ENCODE measurements around the gene PODXL. TPM values are rescaled to one million over a fixed set of nuclear protein-coding genes. Genes with fewer than 3 reads are reported as not detected.

Gene PODXL
- total and polyA plus RNA-seq, 8 donors, result 23.0 to 71.5 (median 35.9) TPM

GRCh38 chr7:131602994-131603372, 46.6 kb upstream of the PODXL start:
- Histone ChIP-seq H3K36me3 (no peaks in the 10 kb centered on the region), H3K4me1 (no peaks in the 10 kb centered on the region), H3K27ac (no peak overlapping the region), H3K27me3 (no peaks in the 10 kb centered on the region), H3K9me3 (no peaks in the 10 kb centered on the region), H3K4me3 (no peak overlapping the region)
- WGBS, 2 donors, result 62 to 64% methylated on average over 5 of the region's 5 CpGs
- DNase-seq, result no peak
- no peak for ATAC-seq
- intact Hi-C loops (cut with DNase I), result no loop called here
- no peak for FAIRE-seq
- TF ChIP-seq CTCF (IDR thresholded peaks at IDR 0.05), result no peak

GRCh38 chr7:131602304-131602993, 46.0 kb upstream of the PODXL start:
- Histone ChIP-seq H3K9me3 (no peaks in the 10 kb centered on the region), H3K4me3 (no peak overlapping the region), H3K36me3 (no peaks in the 10 kb centered on the region), H3K4me1 (no peaks in the 10 kb centered on the region), H3K27ac (no peak overlapping the region), H3K27me3 (no peaks in the 10 kb centered on the region)
- DNase-seq (no peak), FAIRE-seq (no peak), ATAC-seq (no peak)
- intact Hi-C loops (cut with DNase I), result no loop called here
- TF ChIP-seq CTCF (IDR thresholded peaks at IDR 0.05), result no peak
- WGBS, 2 donors, result 86 to 92% methylated on average over 12 of the region's 12 CpGs

- Histone ChIP-seq H3K27me3 (no peaks in the 10 kb centered on the region), H3K9me3 (no peaks in the 10 kb centered on the region), H3K4me1 (no peaks in the 10 kb centered on the region), H3K36me3 (no peaks in the 10 kb centered on the region), H3K27ac (no peak overlapping the region), H3K4me3 (no peak overlapping the region)
- WGBS, 2 donors, result 85 to 91% methylated on average over 11 of the region's 11 CpGs
- ATAC-seq (no peak), FAIRE-seq (no peak), DNase-seq (no peak)
- intact Hi-C loops (cut with DNase I), result no loop called here
- TF ChIP-seq CTCF (IDR thresholded peaks at IDR 0.05), result no peak
Measured at GRCh38 chr7:131600085-131600881, 43.9 kb upstream of the PODXL start.

GRCh38 chr7:131596785-131597184, 40.4 kb upstream of the PODXL start:
- WGBS, 2 donors, result 80 to 84% methylated on average over 6 of the region's 6 CpGs
- H3K9me3 ChIP-seq, result no peaks in the 10 kb centered on the region
- H3K4me3 ChIP-seq, result no peak overlapping the region
- no peaks in the 10 kb centered on the region for H3K36me3 ChIP-seq
- H3K4me1 ChIP-seq, result no peaks in the 10 kb centered on the region
- no peak for FAIRE-seq
- no peak overlapping the region for H3K27ac ChIP-seq
- intact Hi-C loops (cut with DNase I), result no loop called here
- H3K27me3 ChIP-seq, result no peaks in the 10 kb centered on the region
- ATAC-seq, result no peak
- no peak for DNase-seq
- TF ChIP-seq CTCF (IDR thresholded peaks at IDR 0.05), result no peak

- H3K36me3 ChIP-seq, result no peaks in the 10 kb centered on the region
- FAIRE-seq, result no peak
- TF ChIP-seq CTCF (IDR thresholded peaks at IDR 0.05), result no peak
- no peak overlapping the region for H3K27ac ChIP-seq
- WGBS, 2 donors, result 90 to 91% methylated on average over 4 of the region's 4 CpGs
- DNase-seq, result no peak
- intact Hi-C loops (cut with DNase I), result no loop called here
- H3K27me3 ChIP-seq, result no peaks in the 10 kb centered on the region
- H3K4me3 ChIP-seq, result no peak overlapping the region
- H3K4me1 ChIP-seq, result no peaks in the 10 kb centered on the region
- no peak for ATAC-seq
- no peaks in the 10 kb centered on the region for H3K9me3 ChIP-seq
Measured at GRCh38 chr7:131595699-131596098, 39.3 kb upstream of the PODXL start.
